Stimulated activated CD4-positive, alpha-beta T cell treated with anti-CD3 and anti-CD28 coated beads, Interleukin-12 subunit alpha, Interleukin-12 subunit beta, amount 100 ng/mL, for 4 hours (primary cell): ENCODE measurements around the gene MS4A7.

ENCODE experiments used
- DNase-seq: peaks from one replicate; pipeline ENCODE4 v3.0.0-alpha.2; 2020

MS4A7 gene

GRCh38 chr11:60371386-60371785, 6.9 kb upstream of the MS4A7 start:
- no peak for DNase-seq

GRCh38 chr11:60371854-60372253, 6.5 kb upstream of the MS4A7 start:
- DNase-seq = no peak

- DNase-seq = no peak
Observed at GRCh38 chr11:60372767-60373166, 5.6 kb upstream of the MS4A7 start.

- no peak for DNase-seq
Observed at GRCh38 chr11:60375316-60375715, 3.0 kb upstream of the MS4A7 start.

GRCh38 chr11:60376601-60377000, 1.7 kb upstream of the MS4A7 start:
- DNase-seq = no peak

- no peak for DNase-seq
Observed at GRCh38 chr11:60377401-60378136, 763 bp upstream of the MS4A7 start.

- DNase-seq = no peak
Observed at GRCh38 chr11:60389279-60389910, 11.1 kb downstream of the MS4A7 start.

- no peak for DNase-seq
Observed at GRCh38 chr11:60390419-60390818, 12.1 kb downstream of the MS4A7 start.

- no peak for DNase-seq
Observed at GRCh38 chr11:60392361-60392760, 14.0 kb downstream of the MS4A7 start.

- no peak for DNase-seq
Observed at GRCh38 chr11:60393016-60393415, 14.7 kb downstream of the MS4A7 start.

- DNase-seq = no peak
Observed at GRCh38 chr11:60394666-60395380, 16.5 kb downstream of the MS4A7 start.

- no peak for DNase-seq
Observed at GRCh38 chr11:60396382-60396781, 18.1 kb downstream of the MS4A7 start, which contains the start of gene MS4A14. Gene MS4A14 (plus strand): TSS chr11:60396459. CDS start chr11:60396579, 120 bp downstream.

- no peak for DNase-seq
Observed at GRCh38 chr11:60396799-60397198, 18.5 kb downstream of the MS4A7 start.

GRCh38 chr11:60420015-60420414, 41.7 kb downstream of the MS4A7 start:
- DNase-seq = no peak

- DNase-seq = no peak
Observed at GRCh38 chr11:60422609-60423008, 44.3 kb downstream of the MS4A7 start.

GRCh38 chr11:60428517-60428916, 50.2 kb downstream of the MS4A7 start:
- DNase-seq = no peak

- DNase-seq = no peak
Observed at GRCh38 chr11:60429272-60429671, 50.9 kb downstream of the MS4A7 start, which contains the start of gene MS4A5. Gene MS4A5 (plus strand): TSS chr11:60429572. CDS start chr11:60429675, 103 bp downstream.

GRCh38 chr11:60431251-60431650, 52.9 kb downstream of the MS4A7 start:
- DNase-seq = no peak

- DNase-seq = no peak
Observed at GRCh38 chr11:60433401-60433800, 55.1 kb downstream of the MS4A7 start.
